H1 (cell line): ENCODE results near the gene SIK2. TPM values are rescaled to one million over a fixed set of nuclear protein-coding genes. Genes with fewer than 3 reads are reported as not detected.

Experiments
- CHD2 ChIP-seq: IDR thresholded peaks from 2 replicates; pipeline ENCODE4 v1.6.1; 2012; ENCODE audit warnings: low read length, improper control_type of control experiment
- HDAC2 ChIP-seq, 2 experiments: fragments of 300-600 bp in 1 of 2; sonication (generic) in 1 of 2; IDR thresholded peaks; 2 replicates each; pipeline ENCODE4 v1.6.1; 2011 to 2012; ENCODE audit warnings: low read depth in 2 of 2, low read length in 2 of 2, mild to moderate bottlenecking in 2 of 2, moderate library complexity in 2 of 2, borderline replicate concordance in 1 of 2, inconsistent platforms in 1 of 2
- MAX ChIP-seq: IDR thresholded peaks from 2 replicates; pipeline ENCODE4 v1.6.1; 2012; ENCODE audit warnings: inconsistent platforms
- SIRT6 ChIP-seq: IDR thresholded peaks from one replicate; pipeline ENCODE4 v1.7.1; 2012; ENCODE audit warnings: low read length, inconsistent platforms
- polyA plus RNA-seq, 7 experiments: library from polyadenylated mRNA; depleted of rRNA in 3 of 7; stranded (reverse) in 5 of 7; unstranded in 2 of 7; fragments of >200 nt in 5 of 7; fragments of 200-250 nt in 2 of 7; gene quantifications; 1 replicate in 5 of 7; 2 replicates in 1 of 7; 4 replicates in 1 of 7; pipeline versions ENCODE4 v1.2.1 to v1.2.3, GENCODE V29; 2011 to 2013; ENCODE audit warnings: missing spikeins in 2 of 7, mixed read lengths in 2 of 7
- total RNA-seq: library from RNA; stranded (reverse); fragmentation: NEBNext Ultra II Directional; extraction: Animal tissue kit (Norgen Biotek cat#: 25700); gene quantifications from 2 replicates; pipeline ENCODE4 v1.2.1, GENCODE V29; 2021

SIK2 gene
- total and polyA plus RNA-seq, 2 of the 8 experiments (the other 6 are each of a cell fraction or from before 2014, with no cell fraction given), result 8.8 to 11.2 TPM

- TF ChIP-seq CHD2 (no peak), MAX (no peak), HDAC2 (IDR thresholded peaks at IDR 0.05; ENCODE audit: borderline replicate concordance in 1 of 2, low read depth in 2 of 2, low read length in 2 of 2) (no peak), SIRT6 (no peak)
Measured at GRCh38 chr11:111693224-111693937, 91.1 kb downstream of the SIK2 start (continued).
